HCT116 (cell line): Measurements from ENCODE around the gene SLC1A3. TPM values are rescaled to one million over a fixed set of nuclear protein-coding genes. Genes with fewer than 3 reads are reported as not detected.
A peak's percentile ranks its signal among the peaks of the same experiment; 100 is the strongest.

ENCODE experiments used
- ATAC-seq: fragments of 200-7000 bp; cut with Tn5 transposase; 2 replicates; pipeline ENCODE4 v1.9.1; 2020; ENCODE audit warnings: mild to moderate bottlenecking, moderate library complexity
- BruUV-seq: library from RNA; stranded (reverse); fragments of 400-500 nt; replicated peaks from 2 replicates; lab custom pipeline; 2021; lab: Mats Ljungman, UMichigan
- CTCF ChIA-PET: fragments of 300-600 bp; sonication (Branson Sonifier 250); formaldehyde crosslinking; loops from one replicate; lab custom pipeline; 2021; ENCODE audit warnings: antibody characterized with exemption; lab: Charles Lee
- POLR2A ChIA-PET: fragments of 300-600, 350-600 bp; sonication (Branson Sonifier 250); formaldehyde crosslinking; loops from one replicate; lab custom pipeline; 2021; ENCODE audit warnings: antibody characterized with exemption; lab: Charles Lee
- RAD21 ChIA-PET, 2 experiments: fragments of 300-600 bp; sonication (Branson Sonifier 250); formaldehyde crosslinking; loops; one replicate each; lab custom pipeline; 2023; ENCODE audit warnings: low total read pairs in 2 of 2; ENCODE audit not compliant: uncharacterized antibody in 2 of 2, unreplicated experiment in 2 of 2, low non-redundant PET in 1 of 2; lab: Charles Lee
- DNase-seq: peaks from one replicate; pipeline ENCODE4 v3.0.0-alpha.2; 2010; ENCODE audit warnings: low read depth, low spot score
- H2AFZ ChIP-seq: fragments of 200-600 bp; shearing (Covaris generic), sonication (generic); 2 replicates; pipeline ENCODE4 v1.6.1; 2017; ENCODE audit warnings: low read depth, mixed run types, mixed read lengths, antibody characterized with exemption, low read length; ENCODE audit not compliant: poor library complexity, severe bottlenecking
- H3K27ac ChIP-seq: 2 replicates; pipeline ENCODE4 v1.5.1; 2012; ENCODE audit warnings: low read depth, low read length
- H3K27me3 ChIP-seq: fragments of 200-600 bp; sonication (generic); 2 replicates; pipeline ENCODE4 v1.6.1; 2016; ENCODE audit warnings: mixed run types, low read length, mixed read lengths; ENCODE audit not compliant: insufficient read depth
- H3K36me3 ChIP-seq, 2 experiments: fragments of 200-500 bp in 1 of 2; fragments of 200-600 bp in 1 of 2; sonication (Bioruptor generic) in 1 of 2; sonication (generic) in 1 of 2; 2 replicates each; pipeline versions ENCODE4 v1.5.1 to v1.6.1; 2014 to 2016; ENCODE audit warnings: low read length in 2 of 2, inconsistent platforms in 1 of 2, mixed read lengths in 1 of 2, mixed run types in 1 of 2; ENCODE audit not compliant: insufficient read depth in 2 of 2, control insufficient read depth in 1 of 2
- H3K4me1 ChIP-seq, 2 experiments: fragments of 200-600 bp in 1 of 2; sonication (generic) in 1 of 2; 2 replicates each; pipeline versions ENCODE4 v1.5.1 to v1.6.1; 2012 to 2017; ENCODE audit warnings: low read length in 2 of 2, inconsistent platforms in 1 of 2, mild to moderate bottlenecking in 1 of 2, mixed read lengths in 1 of 2, mixed run types in 1 of 2, moderate library complexity in 1 of 2; ENCODE audit not compliant: insufficient read depth in 2 of 2, control insufficient read depth in 1 of 2
- H3K4me2 ChIP-seq: fragments of 200-600 bp; sonication (generic); 2 replicates; pipeline ENCODE4 v1.6.1; 2017; ENCODE audit warnings: mixed run types, low read length, mixed read lengths
- H3K4me3 ChIP-seq, 2 experiments: fragments of 200-600 bp in 1 of 2; sonication (generic) in 1 of 2; replicated peaks in 1 of 2; 2 replicates each; pipeline ENCODE4 v1.5.1; 2011 to 2016; ENCODE audit warnings: low read length in 2 of 2, control low read depth in 1 of 2, low read depth in 1 of 2, mild to moderate bottlenecking in 1 of 2, mixed read lengths in 1 of 2, mixed run types in 1 of 2
- H3K79me2 ChIP-seq: fragments of 200-600 bp; sonication (generic); 2 replicates; pipeline ENCODE4 v1.6.1; 2017; ENCODE audit warnings: mild to moderate bottlenecking, mixed run types, low read length, moderate library complexity, mixed read lengths; ENCODE audit not compliant: insufficient read depth
- H3K9ac ChIP-seq: fragments of 200-600 bp; sonication (generic); 2 replicates; pipeline ENCODE4 v1.6.1; 2016; ENCODE audit warnings: low read length, mixed read lengths
- H3K9me2 ChIP-seq: fragments of 200-600 bp; sonication (generic), shearing (Covaris generic); 2 replicates; pipeline ENCODE4 v1.6.1; 2017; ENCODE audit warnings: mixed run types, mild to moderate bottlenecking, moderate library complexity; ENCODE audit not compliant: insufficient read depth
- H3K9me3 ChIP-seq, 2 experiments: fragments of 200-500 bp in 1 of 2; fragments of 200-600 bp in 1 of 2; sonication (Bioruptor generic) in 1 of 2; sonication (generic) in 1 of 2; 2 replicates each; pipeline ENCODE4 v1.6.1; 2014 to 2017; ENCODE audit warnings: low read length in 2 of 2, mixed read lengths in 2 of 2, inconsistent platforms in 1 of 2, low read depth in 1 of 2, mild to moderate bottlenecking in 1 of 2, mixed run types in 1 of 2, moderate library complexity in 1 of 2; ENCODE audit not compliant: control insufficient read depth in 1 of 2, insufficient read depth in 1 of 2
- H4K20me1 ChIP-seq: fragments of 200-600 bp; sonication (generic), shearing (Covaris generic); 2 replicates; pipeline ENCODE4 v1.6.1; 2017; ENCODE audit warnings: mixed run types, mild to moderate bottlenecking, moderate library complexity; ENCODE audit not compliant: insufficient read depth
- CBX3 ChIP-seq: IDR thresholded peaks from 2 replicates; pipeline ENCODE4 v1.6.1; 2012; ENCODE audit warnings: low read depth
- CEBPB ChIP-seq: IDR thresholded peaks from 2 replicates; pipeline ENCODE4 v1.6.1; 2012; ENCODE audit warnings: low read depth
- EGR1 ChIP-seq: IDR thresholded peaks from 2 replicates; pipeline ENCODE4 v1.6.1; 2012; ENCODE audit warnings: low read depth
- ELF1 ChIP-seq: IDR thresholded peaks from 2 replicates; pipeline ENCODE4 v1.6.1; 2012; ENCODE audit warnings: low read depth, borderline replicate concordance
- EZH2 ChIP-seq: fragments of 200-600 bp; sonication (generic); IDR thresholded peaks from 2 replicates; pipeline ENCODE4 v1.6.1; 2017; ENCODE audit warnings: antibody characterized with exemption, mixed run types
- EZH2phosphoT487 ChIP-seq: fragments of 200-600 bp; IDR thresholded peaks from 2 replicates; pipeline ENCODE4 v1.6.1; 2018; ENCODE audit warnings: antibody characterized with exemption, borderline replicate concordance
- POLR2AphosphoS5 ChIP-seq: IDR thresholded peaks from 2 replicates; pipeline ENCODE4 v1.6.1; 2011; ENCODE audit warnings: mild to moderate bottlenecking, low read depth, low read length, moderate library complexity
- RAD21 ChIP-seq: IDR thresholded peaks from 2 replicates; pipeline ENCODE4 v1.6.1; 2012; ENCODE audit warnings: low read depth, mild to moderate bottlenecking
- SIN3A ChIP-seq: IDR thresholded peaks from 2 replicates; pipeline ENCODE4 v1.6.1; 2012; ENCODE audit warnings: low read depth
- SP1 ChIP-seq: IDR thresholded peaks from 2 replicates; pipeline ENCODE4 v1.6.1; 2012; ENCODE audit warnings: low read depth
- YY1 ChIP-seq: IDR thresholded peaks from 2 replicates; pipeline ENCODE4 v1.6.1; 2011; ENCODE audit warnings: low read length, low read depth, moderate library complexity, mild to moderate bottlenecking; ENCODE audit not compliant: insufficient replicate concordance; ENCODE audit errors: extremely low read depth
- ZFX ChIP-seq: fragments of 450-650 bp; IDR thresholded peaks from 2 replicates; pipeline ENCODE4 v1.6.1; 2017
- ZNF274 ChIP-seq: fragments of 200-500 bp; sonication (Bioruptor generic); IDR thresholded peaks from 2 replicates; pipeline ENCODE4 v1.6.1; 2014; ENCODE audit warnings: mild to moderate bottlenecking, low read depth, low read length, inconsistent platforms
- intact Hi-C: fragments of 100-400 bp; cut with micrococcal nuclease; formaldehyde crosslinking; loops from 2 replicates; pipeline ENCODE4 v1.10.0; 2022
- total RNA-seq: library from RNA; stranded (reverse); gene quantifications from one replicate; pipeline ENCODE4 v1.2.1, GENCODE V29; 2021; ENCODE audit not compliant: unreplicated experiment
- TF ChIP-seq, protein P1 (sequence below): IDR thresholded peaks from 2 replicates; pipeline ENCODE4 v1.6.1; 2012
- TF ChIP-seq, protein P2 (sequence below): IDR thresholded peaks from 2 replicates; pipeline ENCODE4 v1.6.1; 2012

Gene SLC1A3
- total RNA-seq, 1 experiment from 2014 or later = 12.9 TPM

DNA sequence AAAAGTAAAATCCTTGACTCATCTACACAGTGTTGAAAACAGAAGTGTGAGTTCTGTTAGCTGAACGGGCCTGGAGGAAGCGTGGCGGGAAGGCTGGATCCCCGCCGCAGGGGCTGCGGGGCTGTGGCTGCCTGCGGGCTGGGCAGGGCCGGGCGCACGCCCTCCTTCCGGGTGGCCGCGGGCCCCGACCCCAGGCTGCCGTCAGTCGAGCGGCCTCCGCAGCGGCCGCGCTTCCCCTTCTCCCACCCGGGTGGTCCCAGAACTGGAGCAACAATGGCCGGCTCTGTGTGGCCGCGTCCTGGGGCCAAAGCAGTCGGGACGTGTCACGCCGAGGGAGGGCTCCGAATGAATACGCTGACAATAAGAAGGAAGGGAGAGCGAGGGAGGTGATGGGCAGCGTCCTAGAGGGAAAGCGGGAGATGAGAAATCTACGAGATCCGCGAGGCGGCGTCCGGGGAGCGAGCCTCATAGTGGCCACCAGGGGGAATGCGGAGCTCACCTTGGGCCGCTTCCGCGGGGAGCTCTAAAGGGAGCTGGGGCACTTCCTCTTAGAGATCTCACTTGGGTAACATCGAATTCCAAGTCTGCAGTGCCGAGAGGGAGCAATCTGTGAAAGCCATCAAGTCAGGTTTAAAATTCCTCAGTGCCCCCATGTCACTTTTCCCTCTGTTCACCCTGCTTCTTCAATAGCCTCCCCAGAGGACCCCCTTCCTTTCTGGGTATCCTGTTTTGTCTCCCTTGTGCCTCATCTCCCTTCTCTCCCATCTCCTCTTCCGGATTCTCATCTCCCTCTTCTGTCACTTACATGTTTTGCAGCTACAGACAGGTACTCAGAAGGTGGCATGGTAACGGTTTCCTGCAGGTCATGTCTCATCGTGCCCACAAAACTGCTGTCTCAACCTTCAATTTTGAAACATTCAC is 83.9 kb downstream of the SLC1A3 start (continued):
- TF ChIP-seq, protein P1, sequence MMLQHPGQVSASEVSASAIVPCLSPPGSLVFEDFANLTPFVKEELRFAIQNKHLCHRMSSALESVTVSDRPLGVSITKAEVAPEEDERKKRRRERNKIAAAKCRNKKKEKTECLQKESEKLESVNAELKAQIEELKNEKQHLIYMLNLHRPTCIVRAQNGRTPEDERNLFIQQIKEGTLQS = no peak
- TF ChIP-seq ZNF274 (no peak), POLR2AphosphoS5 (peak; percentile 51; the same call in 1 of the 2 replicates), ZFX (no peak)
- TF ChIP-seq, protein P2, sequence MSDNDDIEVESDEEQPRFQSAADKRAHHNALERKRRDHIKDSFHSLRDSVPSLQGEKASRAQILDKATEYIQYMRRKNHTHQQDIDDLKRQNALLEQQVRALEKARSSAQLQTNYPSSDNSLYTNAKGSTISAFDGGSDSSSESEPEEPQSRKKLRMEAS = peak; percentile 59
- TF ChIP-seq, all 23 proteins: peak for 6

DNA sequence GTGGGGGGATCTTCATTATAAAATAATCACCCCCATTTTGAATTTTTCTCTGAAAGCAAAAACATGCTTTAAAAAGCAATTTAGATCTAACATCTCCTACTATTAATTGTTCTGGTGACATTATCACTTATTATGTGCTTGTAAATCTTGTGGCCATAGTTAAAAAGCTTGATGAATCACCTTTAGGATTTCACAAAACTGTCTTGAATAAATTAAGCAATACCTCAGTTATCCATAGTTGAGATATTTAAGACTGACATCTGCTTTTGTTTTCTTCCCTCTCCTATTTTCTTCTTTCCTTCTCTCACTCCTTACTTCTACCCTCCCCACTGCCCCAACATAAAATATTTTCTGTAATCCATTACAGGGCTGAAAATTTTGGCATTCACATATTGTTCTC is 84.8 kb downstream of the SLC1A3 start:
- Histone ChIP-seq H3K9me3 (no peaks in the 10 kb centered on the region), H3K4me1 (peaks cover 8 to 19% of the 10 kb centered on the region in 2 experiments; a peak in 2 of 4 replicates), H3K27ac (no peak overlapping the region), H4K20me1 (no peaks in the 10 kb centered on the region), H3K27me3 (no peaks in the 10 kb centered on the region), H3K9me2 (no peaks in the 10 kb centered on the region), H3K36me3 (no peaks in the 10 kb centered on the region)
- POLR2A ChIA-PET = no interaction called here
- DNase-seq = no peak
- intact Hi-C loops = loop anchor here (2.0 to 5.0 kb wide), 3 partner anchors 84 to 729 kb away; partner anchors contain the start of gene SLC1A3
- no peak for ATAC-seq
- TF ChIP-seq CEBPB = no peak
- TF ChIP-seq YY1 = no peak
- TF ChIP-seq POLR2AphosphoS5 = no peak
- no peak for TF ChIP-seq RAD21
- TF ChIP-seq EGR1 = no peak
- no peak for TF ChIP-seq EZH2phosphoT487
- TF ChIP-seq CBX3 = no peak
- TF ChIP-seq ELF1 = no peak
- no peak for TF ChIP-seq SP1
- TF ChIP-seq EZH2 = no peak
- no peak for TF ChIP-seq ZFX
- TF ChIP-seq SIN3A = no peak
- TF ChIP-seq, all 23 proteins: peak for 0
- RAD21 ChIA-PET = no interaction called here
- H3K9ac ChIP-seq = no peak overlapping the region
- H3K79me2 ChIP-seq = no peaks in the 10 kb centered on the region
- CTCF ChIA-PET = interaction anchor here (0.9 to 2.9 kb wide), 20 partner anchors 9 to 612 kb away, joined by 3 to 32 read pairs (median 5); partner anchors contain the start of gene NADK2
- BruUV-seq = no TSS peak
- peak overlapping the region in 1 of 2 experiments; percentile 52; a peak in 1 of 4 replicates for H3K4me3 ChIP-seq
- H2AFZ ChIP-seq = peak overlapping the region; percentile 88
- peak overlapping the region; percentile 63 for H3K4me2 ChIP-seq
